Astrocyte (in vitro differentiated cells and primary cell): ENCODE measurements around the gene SH2D4B.

ENCODE experiments used
- CTCF ChIP-seq: IDR thresholded peaks from 2 replicates; pipeline ENCODE4 v1.5.1; 2011; ENCODE audit warnings: low read depth, mild to moderate bottlenecking, inconsistent platforms, low read length, moderate library complexity; ENCODE audit not compliant: insufficient read depth
- EZH2 ChIP-seq: IDR thresholded peaks from 2 replicates; pipeline ENCODE4 v1.6.1; 2012; ENCODE audit warnings: mild to moderate bottlenecking, low read length, inconsistent platforms; ENCODE audit not compliant: insufficient read depth

- TF ChIP-seq CTCF (no peak), EZH2 (no peak)
Measured at GRCh38 chr10:80579181-80579763, 41.6 kb downstream of the SH2D4B start.
